ENCODE data around the gene DUT.
A peak's percentile ranks its signal among the peaks of the same experiment; 100 is the strongest.

DUT gene

DNA sequence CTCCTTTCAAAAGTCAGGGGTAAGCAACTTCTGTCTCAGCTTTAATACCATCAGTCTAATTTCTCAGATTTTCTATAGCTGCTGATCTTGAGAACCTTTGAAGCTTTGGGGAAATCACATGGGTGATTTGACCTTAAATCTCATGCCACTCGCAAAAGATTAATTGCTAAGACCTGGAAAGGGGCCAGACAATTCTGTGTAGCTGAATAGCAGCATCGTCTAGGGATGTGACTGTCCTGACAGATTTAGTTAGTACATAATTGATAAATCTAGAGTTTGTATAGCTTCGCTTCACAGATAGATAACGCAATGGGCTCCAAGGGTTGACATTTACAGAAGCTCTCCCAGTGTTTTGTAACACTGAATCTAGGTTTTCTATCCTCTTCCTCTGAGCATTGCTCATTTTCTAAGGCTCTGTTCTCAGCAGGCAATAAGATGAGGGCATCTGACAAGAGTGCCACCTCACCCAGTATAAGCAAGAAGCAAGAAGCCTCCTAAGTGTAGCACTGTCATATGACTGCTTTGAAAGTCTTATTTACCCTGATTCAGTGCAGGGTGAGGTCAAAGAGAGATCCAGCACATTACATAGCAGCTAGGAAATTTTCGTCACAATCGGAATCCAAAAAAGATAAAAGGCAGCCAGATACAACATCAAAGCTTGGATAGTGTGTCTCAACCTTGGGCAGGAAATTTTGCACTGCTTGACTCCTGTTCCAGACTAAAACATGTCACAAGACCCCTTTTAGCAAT, 47.7 kb upstream of the DUT start:
- H3K4me3 ChIP-seq (ENCODE audit: low read length) = no peak overlapping the region
- no peaks in the 10 kb centered on the region for H3F3A ChIP-seq (ENCODE audit: control insufficient read depth, insufficient read depth)
- H4K20me1 ChIP-seq (ENCODE audit: control insufficient read depth, insufficient read depth, low read depth, low read length) = no peaks in the 10 kb centered on the region
- H3K79me2 ChIP-seq (ENCODE audit: control insufficient read depth, low read length) = no peaks in the 10 kb centered on the region
- no peak overlapping the region for H3K4me2 ChIP-seq (ENCODE audit: low read length)
- no peaks in the 10 kb centered on the region for H3K9me3 ChIP-seq (ENCODE audit: control insufficient read depth, insufficient read depth, low read length)
- TF ChIP-seq EZH2phosphoT487 (IDR thresholded peaks at IDR 0.05; ENCODE audit: borderline replicate concordance, low read length) = no peak
- TF ChIP-seq, protein P1, sequence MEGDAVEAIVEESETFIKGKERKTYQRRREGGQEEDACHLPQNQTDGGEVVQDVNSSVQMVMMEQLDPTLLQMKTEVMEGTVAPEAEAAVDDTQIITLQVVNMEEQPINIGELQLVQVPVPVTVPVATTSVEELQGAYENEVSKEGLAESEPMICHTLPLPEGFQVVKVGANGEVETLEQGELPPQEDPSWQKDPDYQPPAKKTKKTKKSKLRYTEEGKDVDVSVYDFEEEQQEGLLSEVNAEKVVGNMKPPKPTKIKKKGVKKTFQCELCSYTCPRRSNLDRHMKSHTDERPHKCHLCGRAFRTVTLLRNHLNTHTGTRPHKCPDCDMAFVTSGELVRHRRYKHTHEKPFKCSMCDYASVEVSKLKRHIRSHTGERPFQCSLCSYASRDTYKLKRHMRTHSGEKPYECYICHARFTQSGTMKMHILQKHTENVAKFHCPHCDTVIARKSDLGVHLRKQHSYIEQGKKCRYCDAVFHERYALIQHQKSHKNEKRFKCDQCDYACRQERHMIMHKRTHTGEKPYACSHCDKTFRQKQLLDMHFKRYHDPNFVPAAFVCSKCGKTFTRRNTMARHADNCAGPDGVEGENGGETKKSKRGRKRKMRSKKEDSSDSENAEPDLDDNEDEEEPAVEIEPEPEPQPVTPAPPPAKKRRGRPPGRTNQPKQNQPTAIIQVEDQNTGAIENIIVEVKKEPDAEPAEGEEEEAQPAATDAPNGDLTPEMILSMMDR (IDR thresholded peaks at IDR 0.05; ENCODE audit: low read depth, low read length, poor library complexity, severe bottlenecking) = no peak
- peaks cover 3% of the 10 kb centered on the region; the same call in 1 of the 2 replicates for H3K27me3 ChIP-seq (ENCODE audit: control insufficient read depth, low read length)
- H3K4me1 ChIP-seq (ENCODE audit: control insufficient read depth, low read length) = peaks cover 3% of the 10 kb centered on the region; the same call in 1 of the 2 replicates
- H3K9me2 ChIP-seq (replicated peaks; ENCODE audit: control insufficient read depth, low read length) = no peaks in the 10 kb centered on the region
- no peak overlapping the region for H3K27ac ChIP-seq (ENCODE audit: low read depth, low read length)
- no peaks in the 10 kb centered on the region for H3K36me3 ChIP-seq (ENCODE audit: control insufficient read depth, low read length)

DNA sequence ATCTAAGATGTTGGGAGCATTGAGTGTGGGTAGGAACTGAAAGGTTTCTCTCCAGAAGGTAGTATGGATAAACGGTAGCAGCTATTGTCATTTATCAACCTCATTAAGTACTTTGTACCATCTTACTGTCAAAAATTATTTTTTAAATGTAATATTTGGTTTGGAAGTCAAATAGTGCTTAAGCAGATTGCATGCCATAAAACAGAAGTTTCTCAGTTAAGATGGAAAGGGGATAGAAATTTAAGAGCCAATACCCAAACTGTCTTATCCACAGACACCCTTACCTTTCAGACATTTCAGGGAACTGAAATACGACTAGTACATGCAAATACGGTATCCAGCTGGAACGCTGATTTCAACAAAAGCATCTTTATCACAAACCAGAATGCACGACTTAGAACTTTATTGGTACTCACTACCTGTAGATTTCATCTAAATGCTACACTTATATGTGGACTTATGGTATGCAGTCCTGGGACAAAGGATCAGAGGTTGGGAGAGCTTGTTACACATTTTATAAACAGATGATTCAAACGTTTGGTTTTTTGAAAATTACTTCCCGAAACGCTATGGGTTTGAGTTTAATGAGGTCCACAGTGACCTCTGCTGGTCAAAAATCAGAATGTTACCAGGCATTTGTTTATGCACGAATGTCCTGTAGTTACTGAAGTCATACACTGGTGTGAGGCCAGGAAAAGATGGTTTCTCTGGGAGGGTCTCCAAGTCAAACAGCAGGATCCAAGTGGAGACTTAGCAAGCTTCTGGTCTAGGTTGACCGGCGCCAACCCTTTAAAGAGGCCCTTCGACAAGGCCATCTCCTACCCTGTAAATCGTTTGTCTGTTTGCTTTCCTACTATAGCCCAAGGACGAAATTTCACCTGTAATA, 45.7 kb upstream of the DUT start:
- H3K79me2 ChIP-seq (ENCODE audit: control insufficient read depth, low read length) = no peaks in the 10 kb centered on the region
- H4K20me1 ChIP-seq (ENCODE audit: control insufficient read depth, insufficient read depth, low read depth, low read length) = no peaks in the 10 kb centered on the region
- peaks cover 5% of the 10 kb centered on the region; the same call in 1 of the 2 replicates for H3K27me3 ChIP-seq (ENCODE audit: control insufficient read depth, low read length)
- TF ChIP-seq EZH2phosphoT487 (IDR thresholded peaks at IDR 0.05; ENCODE audit: borderline replicate concordance, low read length) = no peak
- TF ChIP-seq, protein P1 (IDR thresholded peaks at IDR 0.05; ENCODE audit: low read depth, low read length, poor library complexity, severe bottlenecking) = peak; percentile 73
- H3K9me2 ChIP-seq (replicated peaks; ENCODE audit: control insufficient read depth, low read length) = no peaks in the 10 kb centered on the region
- 0 out of 2 replicates have a peak overlapping the region, but pooled peaks have one; percentile 21 for H3K4me3 ChIP-seq (ENCODE audit: low read length)
- H3K9me3 ChIP-seq (ENCODE audit: control insufficient read depth, insufficient read depth, low read length) = no peaks in the 10 kb centered on the region
- peak overlapping the region; percentile 44 for H3K4me2 ChIP-seq (ENCODE audit: low read length)
- H3F3A ChIP-seq (ENCODE audit: control insufficient read depth, insufficient read depth) = no peaks in the 10 kb centered on the region
- H3K4me1 ChIP-seq (ENCODE audit: control insufficient read depth, low read length) = peaks cover 3% of the 10 kb centered on the region; the same call in 1 of the 2 replicates
- no peaks in the 10 kb centered on the region for H3K36me3 ChIP-seq (ENCODE audit: control insufficient read depth, low read length)
- H3K27ac ChIP-seq (ENCODE audit: low read depth, low read length) = no peak overlapping the region

GRCh38 chr15:48289628-48290027, 41.6 kb upstream of the DUT start:
- H3K4me3 ChIP-seq (ENCODE audit: low read length) = no peak overlapping the region

More at GRCh38 chr15:48289628-48290027, 41.6 kb upstream of the DUT start:
- no peaks in the 10 kb centered on the region for H3K79me2 ChIP-seq (ENCODE audit: control insufficient read depth, low read length)
- H3F3A ChIP-seq (ENCODE audit: control insufficient read depth, insufficient read depth) = no peaks in the 10 kb centered on the region
- H3K27ac ChIP-seq (ENCODE audit: low read depth, low read length) = no peak overlapping the region
- no peak overlapping the region for H3K4me2 ChIP-seq (ENCODE audit: low read length)
- no peak for TF ChIP-seq EZH2phosphoT487 (IDR thresholded peaks at IDR 0.05; ENCODE audit: borderline replicate concordance, low read length)
- TF ChIP-seq, protein P1 (IDR thresholded peaks at IDR 0.05; ENCODE audit: low read depth, low read length, poor library complexity, severe bottlenecking) = no peak
- H3K9me2 ChIP-seq (replicated peaks; ENCODE audit: control insufficient read depth, low read length) = no peaks in the 10 kb centered on the region
- H3K27me3 ChIP-seq (ENCODE audit: control insufficient read depth, low read length) = peaks cover 5% of the 10 kb centered on the region; the same call in 1 of the 2 replicates
- H4K20me1 ChIP-seq (ENCODE audit: control insufficient read depth, insufficient read depth, low read depth, low read length) = no peaks in the 10 kb centered on the region
- H3K4me1 ChIP-seq (ENCODE audit: control insufficient read depth, low read length) = peaks cover 3% of the 10 kb centered on the region; the same call in 1 of the 2 replicates
- H3K36me3 ChIP-seq (ENCODE audit: control insufficient read depth, low read length) = no peaks in the 10 kb centered on the region
- H3K9me3 ChIP-seq (ENCODE audit: control insufficient read depth, insufficient read depth, low read length) = no peaks in the 10 kb centered on the region

Measured in DOHH2 (cell line).